SK-N-SH (cell line): ENCODE results near the gene BMP7. TPM values are rescaled to one million over a fixed set of nuclear protein-coding genes. Genes with fewer than 3 reads are reported as not detected.

Source experiments
- CTCF ChIA-PET: fragments of 300-600, 350-600 bp; formaldehyde crosslinking; extraction: SDS; loops from one replicate; lab custom pipeline; 2021; lab: Yijun Ruan, JAX
- POLR2A ChIA-PET: fragments of 350-600 bp; sonication (Branson Sonifier 250); formaldehyde crosslinking; extraction: SDS; loops from one replicate; lab custom pipeline; 2020; ENCODE audit warnings: antibody characterized with exemption, inconsistent platforms; lab: Yijun Ruan, JAX
- DNase-seq: peaks from one replicate; pipeline ENCODE4 v3.0.0; 2012
- H2AFZ ChIP-seq: fragments of 200-600 bp; sonication (generic); 2 replicates; pipeline ENCODE4 v1.8.1; 2016; ENCODE audit warnings: antibody characterized with exemption, mild to moderate bottlenecking, low read depth
- H3F3A ChIP-seq: fragments of 200-600 bp; sonication (generic); replicated peaks from 2 replicates; pipeline ENCODE3; 2016; ENCODE audit warnings: antibody characterized with exemption, mild to moderate bottlenecking; ENCODE audit not compliant: insufficient read depth
- H3K27ac ChIP-seq, 2 experiments: fragments of 200-500 bp in 1 of 2; fragments of 200-600 bp in 1 of 2; sonication (Bioruptor generic) in 1 of 2; sonication (generic), shearing (Covaris generic) in 1 of 2; 2 replicates each; pipeline versions ENCODE4 v1.5.1 to v1.6.1; 2014 to 2016; ENCODE audit warnings: low read depth in 2 of 2, inconsistent platforms in 1 of 2, low read length in 1 of 2, mild to moderate bottlenecking in 1 of 2, mixed read lengths in 1 of 2
- H3K27me3 ChIP-seq: fragments of 200-600 bp; sonication (generic), shearing (Covaris generic); 2 replicates; pipeline ENCODE4 v1.6.1; 2016; ENCODE audit warnings: mixed run types; ENCODE audit not compliant: insufficient read depth
- H3K36me3 ChIP-seq, 2 experiments: fragments of 200-500 bp in 1 of 2; fragments of 200-600 bp in 1 of 2; sonication (Bioruptor generic) in 1 of 2; sonication (generic) in 1 of 2; replicated peaks in 1 of 2; 2 replicates each; pipeline versions ENCODE3 to v1.5.1; 2014 to 2016; ENCODE audit warnings: low read length in 1 of 2, mild to moderate bottlenecking in 1 of 2; ENCODE audit not compliant: insufficient read depth in 2 of 2, control insufficient read depth in 1 of 2
- H3K4me1 ChIP-seq, 2 experiments: fragments of 200-500 bp in 1 of 2; fragments of 200-600 bp in 1 of 2; sonication (Bioruptor generic) in 1 of 2; sonication (generic), shearing (Covaris generic) in 1 of 2; 2 replicates each; pipeline versions ENCODE4 v1.5.1 to v1.6.1; 2014 to 2016; ENCODE audit warnings: low read depth in 1 of 2, low read length in 1 of 2, mixed run types in 1 of 2; ENCODE audit not compliant: insufficient read depth in 2 of 2, control insufficient read depth in 1 of 2
- H3K4me2 ChIP-seq: fragments of 200-600 bp; sonication (generic), shearing (Covaris generic); 2 replicates; pipeline ENCODE4 v1.6.1; 2017; ENCODE audit warnings: mixed run types
- H3K4me3 ChIP-seq, 2 experiments: fragments of 200-500 bp in 1 of 2; fragments of 200-600 bp in 1 of 2; sonication (Bioruptor generic) in 1 of 2; sonication (generic), shearing (Covaris generic) in 1 of 2; 2 replicates each; pipeline versions ENCODE4 v1.5.1 to v1.8.1; 2014 to 2016; ENCODE audit warnings: low read depth in 2 of 2, inconsistent platforms in 1 of 2, low read length in 1 of 2, mild to moderate bottlenecking in 1 of 2, mixed read lengths in 1 of 2, moderate library complexity in 1 of 2
- H3K79me2 ChIP-seq: fragments of 200-600 bp; sonication (generic); 2 replicates; pipeline ENCODE4 v1.8.1; 2017; ENCODE audit warnings: mild to moderate bottlenecking; ENCODE audit not compliant: insufficient read depth
- H3K9ac ChIP-seq: fragments of 200-600 bp; sonication (generic); 2 replicates; pipeline ENCODE4 v1.6.1; 2017; ENCODE audit warnings: mixed run types
- H3K9me2 ChIP-seq: fragments of 200-600 bp; sonication (generic); 2 replicates; pipeline ENCODE4 v1.6.1; 2017; ENCODE audit warnings: mixed run types
- H3K9me3 ChIP-seq: fragments of 200-600 bp; sonication (generic); 2 replicates; pipeline ENCODE4 v1.6.1; 2017; ENCODE audit warnings: mixed run types, mild to moderate bottlenecking, moderate library complexity
- H4K20me1 ChIP-seq: fragments of 200-600 bp; sonication (generic); 2 replicates; pipeline ENCODE4 v1.6.1; 2017; ENCODE audit warnings: mild to moderate bottlenecking, mixed run types; ENCODE audit not compliant: insufficient read depth
- CHD2 ChIP-seq: fragments of 150-350 bp; IDR thresholded peaks from 2 replicates; pipeline ENCODE4 v1.6.1; 2018; ENCODE audit warnings: low read length; ENCODE audit not compliant: partially characterized antibody
- EZH2phosphoT487 ChIP-seq: fragments of 200-600 bp; sonication (generic); IDR thresholded peaks from 2 replicates; pipeline ENCODE4 v1.6.1; 2017; ENCODE audit warnings: low read depth, mixed run types, mild to moderate bottlenecking, antibody characterized with exemption, moderate library complexity, borderline replicate concordance
- FOSL2 ChIP-seq: IDR thresholded peaks from 2 replicates; pipeline ENCODE4 v1.4.0; 2012; ENCODE audit warnings: low read depth, mild to moderate bottlenecking, moderate library complexity, borderline replicate concordance
- FOXJ3 ChIP-seq: sonication (generic); formaldehyde crosslinking; IDR thresholded peaks from 2 replicates; pipeline ENCODE4 v1.5.1; 2020; ENCODE audit warnings: mild to moderate bottlenecking, missing genetic modification reagents
- GABPA ChIP-seq: IDR thresholded peaks from 2 replicates; pipeline ENCODE4 v1.4.0; 2012; ENCODE audit warnings: low read depth, mild to moderate bottlenecking
- JUND ChIP-seq: IDR thresholded peaks from 2 replicates; pipeline ENCODE4 v1.4.0; 2012
- POLR2AphosphoS5 ChIP-seq: IDR thresholded peaks from 2 replicates; pipeline ENCODE4 v1.6.1; 2012; ENCODE audit warnings: low read depth, low read length
- RCOR1 ChIP-seq: fragments of 150-350 bp; IDR thresholded peaks from 2 replicates; pipeline ENCODE4 v1.6.1; 2017; ENCODE audit warnings: antibody characterized with exemption, low read length
- TAF1 ChIP-seq: IDR thresholded peaks from 2 replicates; pipeline ENCODE4 v1.6.1; 2012; ENCODE audit warnings: low read depth, mild to moderate bottlenecking, low read length, moderate library complexity, borderline replicate concordance
- TCF12 ChIP-seq: IDR thresholded peaks from 2 replicates; pipeline ENCODE4 v1.4.0; 2012
- TEAD4 ChIP-seq: IDR thresholded peaks from 2 replicates; pipeline ENCODE4 v1.4.0; 2012; ENCODE audit warnings: mild to moderate bottlenecking, borderline replicate concordance; ENCODE audit not compliant: insufficient read depth
- WGBS: methylation state at CpG from one replicate; pipeline ENCODE4 v1.1.6; 2017; ENCODE audit warnings: low lambda C conversion rate; 5-methylcytosine and 5-hydroxymethylcytosine counted together
- polyA plus RNA-seq, 3 experiments: library from polyadenylated mRNA; depleted of rRNA; stranded (reverse); fragments of >200 nt; gene quantifications; 2 replicates each; pipeline ENCODE4 v1.2.3, GENCODE V29; 2012
- TF ChIP-seq, protein P1 (sequence below): IDR thresholded peaks from 2 replicates; pipeline ENCODE4; 2012
- TF ChIP-seq, protein P2 (sequence below): IDR thresholded peaks from 2 replicates; pipeline ENCODE4 v1.4.0; 2012; ENCODE audit warnings: low read depth

BMP7 gene
- polyA plus RNA-seq, 1 of the 3 experiments (the other 2 are of a cell fraction), result not detected

DNA sequence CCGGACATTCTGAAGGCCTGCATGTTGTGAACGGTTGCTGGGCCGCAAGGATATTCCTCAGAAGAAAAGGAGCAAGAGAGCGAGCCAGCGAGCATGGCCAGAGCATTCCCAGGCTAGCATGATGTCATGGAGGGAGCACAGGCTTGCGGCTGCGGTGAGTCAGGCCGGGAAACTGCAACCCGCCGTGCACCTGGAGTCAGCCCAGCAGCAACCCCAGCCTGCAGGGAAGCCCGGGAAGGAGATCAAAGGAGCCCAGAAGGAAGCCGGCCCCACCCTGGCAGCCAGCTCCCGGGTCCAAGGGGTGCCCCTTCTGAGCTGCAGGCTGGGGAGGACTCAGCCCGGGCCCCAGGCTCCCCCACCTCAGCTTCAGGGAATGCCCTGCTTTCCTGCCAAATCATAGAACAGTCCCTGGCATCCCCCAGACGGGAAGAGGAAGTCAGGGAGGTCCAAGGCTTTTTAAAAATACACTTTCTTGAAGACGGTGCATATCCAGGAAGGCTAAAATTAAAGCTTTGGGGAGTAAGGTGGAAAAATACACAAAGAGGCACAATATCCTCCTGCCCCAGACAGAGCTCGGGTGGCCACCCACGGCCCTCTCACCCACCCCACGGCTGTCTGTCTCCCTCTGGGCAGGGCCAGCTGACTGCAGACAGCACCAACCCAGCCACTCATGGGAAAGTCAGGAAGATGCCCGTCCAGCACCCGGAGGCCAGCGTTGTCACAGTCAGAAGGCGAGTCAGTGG, 53.7 kb downstream of the BMP7 start:
- H3K27me3 ChIP-seq, result no peaks in the 10 kb centered on the region
- no peaks in the 10 kb centered on the region for H3K36me3 ChIP-seq
- WGBS, result 43% methylated on average over 21 of the region's 23 CpGs
- TF ChIP-seq EZH2phosphoT487 (no peak), CHD2 (no peak), POLR2AphosphoS5 (no peak), TCF12 (no peak), RCOR1 (no peak), TAF1 (no peak), GABPA (no peak), FOXJ3 (no peak), FOSL2 (no peak), TEAD4 (no peak), JUND (no peak)
- TF ChIP-seq, protein P1, sequence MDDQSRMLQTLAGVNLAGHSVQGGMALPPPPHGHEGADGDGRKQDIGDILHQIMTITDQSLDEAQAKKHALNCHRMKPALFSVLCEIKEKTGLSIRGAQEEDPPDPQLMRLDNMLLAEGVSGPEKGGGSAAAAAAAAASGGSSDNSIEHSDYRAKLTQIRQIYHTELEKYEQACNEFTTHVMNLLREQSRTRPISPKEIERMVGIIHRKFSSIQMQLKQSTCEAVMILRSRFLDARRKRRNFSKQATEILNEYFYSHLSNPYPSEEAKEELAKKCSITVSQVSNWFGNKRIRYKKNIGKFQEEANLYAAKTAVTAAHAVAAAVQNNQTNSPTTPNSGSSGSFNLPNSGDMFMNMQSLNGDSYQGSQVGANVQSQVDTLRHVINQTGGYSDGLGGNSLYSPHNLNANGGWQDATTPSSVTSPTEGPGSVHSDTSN, result no peak
- TF ChIP-seq, protein P2, sequence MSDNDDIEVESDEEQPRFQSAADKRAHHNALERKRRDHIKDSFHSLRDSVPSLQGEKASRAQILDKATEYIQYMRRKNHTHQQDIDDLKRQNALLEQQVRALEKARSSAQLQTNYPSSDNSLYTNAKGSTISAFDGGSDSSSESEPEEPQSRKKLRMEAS, result no peak
- no peaks in the 10 kb centered on the region for H3K9me2 ChIP-seq
- H3K9me3 ChIP-seq, result no peaks in the 10 kb centered on the region
- H3K79me2 ChIP-seq, result no peaks in the 10 kb centered on the region
- no peak overlapping the region for H2AFZ ChIP-seq
- H4K20me1 ChIP-seq, result no peaks in the 10 kb centered on the region
- no peak overlapping the region for H3K4me3 ChIP-seq
- no peak overlapping the region for H3K4me2 ChIP-seq
- H3K27ac ChIP-seq, result no peak overlapping the region
- ChIA-PET CTCF (no interaction called here), POLR2A (no interaction called here)
- DNase-seq, result no peak
- no peaks in the 10 kb centered on the region for H3F3A ChIP-seq
- peaks cover 0 to 5% of the 10 kb centered on the region in 2 experiments; a peak in 1 of 4 replicates for H3K4me1 ChIP-seq
- H3K9ac ChIP-seq, result no peak overlapping the region

DNA sequence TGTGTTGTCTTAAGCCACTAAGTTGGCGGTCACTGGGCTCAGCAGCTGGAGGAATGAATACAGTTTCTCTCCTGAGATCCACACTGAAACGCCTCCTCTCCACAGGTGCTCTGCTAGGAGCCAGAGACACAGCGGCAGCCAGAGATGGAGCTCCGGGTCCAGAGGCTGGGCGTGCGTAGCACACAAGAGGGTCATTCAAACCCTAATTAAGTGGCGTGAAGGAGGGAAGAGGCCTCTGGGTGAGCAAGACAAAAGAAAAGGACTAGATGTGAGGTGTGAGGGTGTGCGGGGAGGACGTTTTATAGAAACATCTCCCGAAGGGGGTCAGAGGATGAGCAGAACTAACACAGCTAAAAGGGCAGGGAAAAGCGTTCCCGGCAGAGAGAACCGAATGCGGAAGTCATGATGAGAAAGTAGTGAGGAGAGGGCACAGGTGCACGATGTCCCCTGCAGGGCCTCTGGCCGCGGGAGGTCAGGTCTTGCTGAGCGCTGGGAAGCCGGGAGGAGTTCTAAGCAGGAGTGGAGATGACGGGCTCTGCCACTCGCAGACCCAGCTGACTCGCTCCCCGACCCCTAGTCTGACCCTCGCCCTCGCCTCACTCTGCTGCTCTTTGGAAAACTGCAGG, 54.4 kb downstream of the BMP7 start:
- WGBS, result 80% methylated on average over 25 of the region's 25 CpGs
- Histone ChIP-seq H3K9ac (no peak overlapping the region), H3K4me1 (no peaks in the 10 kb centered on the region; a peak in 1 of 4 replicates), H4K20me1 (no peaks in the 10 kb centered on the region), H3K4me2 (no peak overlapping the region), H3K27me3 (no peaks in the 10 kb centered on the region), H3F3A (no peaks in the 10 kb centered on the region), H3K9me3 (no peaks in the 10 kb centered on the region), H3K9me2 (no peaks in the 10 kb centered on the region), H2AFZ (no peak overlapping the region), H3K79me2 (no peaks in the 10 kb centered on the region), H3K27ac (no peak overlapping the region), H3K4me3 (no peak overlapping the region), H3K36me3 (no peaks in the 10 kb centered on the region)
- TF ChIP-seq, protein P2, result no peak
- no peak for DNase-seq
- POLR2A ChIA-PET, result no interaction called here
- CTCF ChIA-PET, result no interaction called here
